Measurements from ENCODE around the gene SENP1. TPM values are rescaled to one million over a fixed set of nuclear protein-coding genes. Genes with fewer than 3 reads are reported as not detected.
A peak's percentile ranks its signal among the peaks of the same experiment; 100 is the strongest.

SENP1 gene
- total RNA-seq, result 10 to 100 TPM; 11.4 to 15.8 TPM

- Histone ChIP-seq H3K4me1 (peaks cover 18% of the 10 kb centered on the region), H3K27me3 (no peaks in the 10 kb centered on the region), H3K27ac (peak within 1 kb of the TSS; percentile 82 to 96 (median 90)), H3K9me3 (no peaks in the 10 kb centered on the region), H3K4me3 (peak within 1 kb of the TSS; percentile 88 to 96), H3K36me3 (replicated peaks in 1 of 2; ENCODE audit: insufficient read depth in 1 of 2, low read depth in 2 of 2) (no peaks in the 10 kb centered on the region)
- intact Hi-C loops (cut with DNase I), result no loop called here
- DNase-seq (peak; percentile 84 to 90 (median 88)), ATAC-seq (peak; percentile 97)
- TF ChIP-seq CTCF (IDR thresholded peaks at IDR 0.05) (peak in 5 of 7 experiments; percentile 27 to 66 (median 42)), POLR2A (IDR thresholded peaks at IDR 0.05) (peak in 2 of 3 donors; percentile 45 to 61)
- WGBS, 2 donors, result 0% methylated on average over 35 to 51 of the region's 53 CpGs
These were observed at the start of gene SENP1 for GRCh38 chr12:48105867-48106680. SENP1 (minus strand) TSS chr12:48106079; CDS start chr12:48101472, 4,607 bp downstream.

GRCh38 chr12:48151103-48151771 is 45.4 kb upstream of the SENP1 start:
- Histone ChIP-seq H3K36me3 (replicated peaks in 1 of 2; ENCODE audit: insufficient read depth in 1 of 2, low read depth in 2 of 2) (peaks cover 0 to 27% of the 10 kb centered on the region in 2 donors), H3K9me3 (no peaks in the 10 kb centered on the region), H3K27me3 (no peaks in the 10 kb centered on the region), H3K4me3 (no peak overlapping the region), H3K4me1 (peaks cover 2% of the 10 kb centered on the region), H3K27ac (no peak overlapping the region)
- 74 to 78% methylated on average over 2 of the region's 2 CpGs for WGBS, 2 donors
- ATAC-seq (no peak), DNase-seq (no peak)
- TF ChIP-seq CTCF (IDR thresholded peaks at IDR 0.05), result no peak
- no peak for TF ChIP-seq POLR2A (IDR thresholded peaks at IDR 0.05)
- intact Hi-C loops (cut with DNase I), result no loop called here

GRCh38 chr12:48145981-48146380 is 40.1 kb upstream of the SENP1 start:
- intact Hi-C loops (cut with DNase I), result no loop called here
- peaks cover 0 to 23% of the 10 kb centered on the region in 2 donors for H3K36me3 ChIP-seq (replicated peaks in 1 of 2; ENCODE audit: insufficient read depth in 1 of 2, low read depth in 2 of 2)
- ATAC-seq (no peak), DNase-seq (no peak)
- no peak for TF ChIP-seq CTCF (IDR thresholded peaks at IDR 0.05)
- no peak for TF ChIP-seq POLR2A (IDR thresholded peaks at IDR 0.05)
- no peaks in the 10 kb centered on the region for H3K9me3 ChIP-seq
- 36 to 50% methylated on average over 1 of the region's 1 CpG for WGBS, 2 donors
- no peak overlapping the region for H3K4me3 ChIP-seq
- H3K4me1 ChIP-seq, result no peaks in the 10 kb centered on the region
- H3K27me3 ChIP-seq, result no peaks in the 10 kb centered on the region
- H3K27ac ChIP-seq, result no peak overlapping the region

GRCh38 chr12:48143898-48144297 is 38.0 kb upstream of the SENP1 start:
- TF ChIP-seq POLR2A (IDR thresholded peaks at IDR 0.05), result no peak
- no peak for ATAC-seq
- Histone ChIP-seq H3K4me1 (no peaks in the 10 kb centered on the region), H3K27me3 (no peaks in the 10 kb centered on the region), H3K9me3 (no peaks in the 10 kb centered on the region), H3K27ac (no peak overlapping the region), H3K36me3 (replicated peaks in 1 of 2; ENCODE audit: insufficient read depth in 1 of 2, low read depth in 2 of 2) (peaks cover 0 to 9% of the 10 kb centered on the region in 2 donors), H3K4me3 (no peak overlapping the region)
- intact Hi-C loops (cut with DNase I), result no loop called here
- WGBS, 2 donors, result 78 to 86% methylated on average over 2 of the region's 2 CpGs
- DNase-seq, result no peak
